GM21381 (cell line): Measurements from ENCODE around the gene CXCR4.
"Not testable (repeated sequence)": the region's sequence is repeated elsewhere in the genome, so short reads cannot be mapped to it uniquely, and the experiment has no call there.

Experiments used
- ATAC-seq: cut with Tn5 transposase; IDR thresholded peaks from one replicate; pipeline ENCODE4 v1.9.1; 2021; ENCODE audit warnings: mild to moderate bottlenecking, moderate library complexity; ENCODE audit not compliant: unreplicated experiment

CXCR4 gene

DNA sequence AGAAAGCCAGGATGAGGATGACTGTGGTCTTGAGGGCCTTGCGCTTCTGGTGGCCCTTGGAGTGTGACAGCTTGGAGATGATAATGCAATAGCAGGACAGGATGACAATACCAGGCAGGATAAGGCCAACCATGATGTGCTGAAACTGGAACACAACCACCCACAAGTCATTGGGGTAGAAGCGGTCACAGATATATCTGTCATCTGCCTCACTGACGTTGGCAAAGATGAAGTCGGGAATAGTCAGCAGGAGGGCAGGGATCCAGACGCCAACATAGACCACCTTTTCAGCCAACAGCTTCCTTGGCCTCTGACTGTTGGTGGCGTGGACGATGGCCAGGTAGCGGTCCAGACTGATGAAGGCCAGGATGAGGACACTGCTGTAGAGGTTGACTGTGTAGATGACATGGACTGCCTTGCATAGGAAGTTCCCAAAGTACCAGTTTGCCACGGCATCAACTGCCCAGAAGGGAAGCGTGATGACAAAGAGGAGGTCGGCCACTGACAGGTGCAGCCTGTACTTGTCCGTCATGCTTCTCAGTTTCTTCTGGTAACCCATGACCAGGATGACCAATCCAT lies 2.7 kb downstream of the CXCR4 start:
- no peak for ATAC-seq

DNA sequence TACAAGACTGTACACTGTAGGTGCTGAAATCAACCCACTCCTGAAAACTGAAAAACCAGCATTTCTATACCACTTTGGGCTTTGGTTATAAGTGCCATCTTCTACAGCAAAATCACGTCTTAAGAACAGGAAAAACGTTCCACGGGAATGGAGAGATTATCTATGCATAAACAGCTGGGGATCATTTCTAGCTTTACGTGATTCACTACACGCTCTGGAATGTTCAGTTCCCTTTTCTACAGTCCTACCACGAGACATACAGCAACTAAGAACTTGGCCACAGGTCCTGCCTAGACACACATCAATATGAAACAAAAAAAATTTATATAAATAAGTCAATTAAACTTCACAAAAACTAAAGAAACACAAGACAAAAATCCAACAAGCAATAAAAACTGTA lies 3.6 kb downstream of the CXCR4 start:
- no peak for ATAC-seq

GRCh38 chr2:136113209-136113971 lies 4.6 kb downstream of the CXCR4 start:
- no peak for ATAC-seq

- ATAC-seq = no peak
Observed at GRCh38 chr2:136112317-136113208, 5.4 kb downstream of the CXCR4 start.

GRCh38 chr2:136111711-136112110 lies 6.2 kb downstream of the CXCR4 start:
- ATAC-seq = no peak

- no peak for ATAC-seq
Observed at GRCh38 chr2:136110526-136110925, 7.4 kb downstream of the CXCR4 start.

DNA sequence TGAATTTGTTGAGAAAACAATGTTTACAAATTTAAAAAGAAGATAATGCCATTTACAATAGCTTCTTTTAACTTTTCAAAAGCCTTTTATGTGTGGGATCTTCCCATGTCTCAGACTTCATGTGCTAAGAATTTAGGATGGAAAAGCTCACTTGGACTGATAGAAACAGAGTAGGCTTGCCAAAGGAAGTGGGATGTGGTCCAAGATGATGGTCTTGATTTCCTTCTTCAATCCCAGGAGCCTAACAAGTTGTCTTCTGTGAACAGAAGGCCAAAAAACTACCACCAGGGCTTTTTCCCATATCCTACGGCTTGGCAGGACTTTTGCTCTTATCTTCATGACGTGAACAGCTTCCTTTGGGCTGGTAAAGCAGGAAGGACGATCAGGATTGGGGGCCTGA lies 9.5 kb downstream of the CXCR4 start:
- no peak for ATAC-seq

GRCh38 chr2:136107051-136108033 lies 10.6 kb downstream of the CXCR4 start:
- ATAC-seq = no peak

- no peak for ATAC-seq
Observed at GRCh38 chr2:136106505-136106904, 11.4 kb downstream of the CXCR4 start.

- ATAC-seq = no peak
Observed at GRCh38 chr2:136104977-136105376, 13.0 kb downstream of the CXCR4 start.

DNA sequence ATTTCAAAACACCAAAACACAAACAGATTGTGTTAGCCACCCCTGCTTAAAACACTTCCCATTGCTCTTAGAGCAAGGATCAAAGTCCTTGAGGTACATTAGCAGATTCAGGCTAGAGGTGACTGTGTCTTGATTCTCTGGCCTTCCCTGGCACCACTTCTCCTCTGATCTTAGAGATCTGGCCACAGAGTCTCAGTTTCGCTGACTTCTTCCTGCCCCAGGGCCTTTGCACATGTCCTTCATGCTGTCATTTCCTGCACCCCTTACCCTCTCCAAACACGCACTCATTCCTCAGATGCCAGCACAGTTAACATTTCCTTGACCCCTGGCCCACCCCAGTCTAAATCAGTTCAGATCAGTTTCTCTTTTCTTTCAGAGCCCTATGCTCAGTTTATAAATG lies 16.9 kb downstream of the CXCR4 start:
- no peak for ATAC-seq

DNA sequence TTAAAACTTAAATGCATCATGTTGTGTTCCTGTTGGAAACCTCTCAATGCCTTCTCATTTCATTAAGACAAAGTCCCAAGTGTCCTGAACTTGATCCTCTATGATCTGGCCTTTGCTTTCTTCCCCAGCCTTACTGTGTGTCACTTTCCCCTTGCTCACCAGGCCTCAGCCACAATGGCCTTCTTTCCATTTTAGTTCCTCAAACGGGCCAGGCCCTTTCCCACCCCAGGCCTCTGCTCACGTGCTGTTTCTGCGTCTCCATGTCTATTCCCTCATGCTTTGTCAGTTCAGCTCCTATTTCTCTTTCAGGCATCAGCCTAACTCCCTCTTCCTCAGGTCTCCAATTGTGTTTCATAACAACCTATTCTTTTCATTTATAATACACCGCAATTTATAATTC lies 19.5 kb downstream of the CXCR4 start:
- no peak for ATAC-seq

- no peak for ATAC-seq
Observed at GRCh38 chr2:136093583-136093982, 24.4 kb downstream of the CXCR4 start.

DNA sequence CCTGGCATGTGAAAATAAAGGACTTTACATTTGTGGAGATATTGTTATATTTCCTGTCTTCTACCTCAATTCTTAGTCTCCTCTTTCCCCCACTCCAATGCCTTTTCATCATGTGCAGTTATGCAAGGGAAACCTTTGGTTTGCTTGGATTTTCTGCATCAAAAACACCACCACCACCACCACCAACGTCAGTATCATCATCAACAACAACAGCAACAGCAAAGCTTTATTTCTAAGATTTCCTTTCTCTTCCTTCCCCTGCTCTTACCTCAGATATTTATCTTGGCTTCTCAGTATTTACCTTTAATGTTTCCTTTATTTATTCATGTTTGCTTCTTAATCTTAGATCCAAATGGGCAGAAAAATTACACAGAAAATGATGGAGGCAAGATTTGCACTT lies 26.1 kb downstream of the CXCR4 start:
- ATAC-seq = no peak

- not testable (repeated sequence) for ATAC-seq
Observed at GRCh38 chr2:136087901-136088460, 30.0 kb downstream of the CXCR4 start.

DNA sequence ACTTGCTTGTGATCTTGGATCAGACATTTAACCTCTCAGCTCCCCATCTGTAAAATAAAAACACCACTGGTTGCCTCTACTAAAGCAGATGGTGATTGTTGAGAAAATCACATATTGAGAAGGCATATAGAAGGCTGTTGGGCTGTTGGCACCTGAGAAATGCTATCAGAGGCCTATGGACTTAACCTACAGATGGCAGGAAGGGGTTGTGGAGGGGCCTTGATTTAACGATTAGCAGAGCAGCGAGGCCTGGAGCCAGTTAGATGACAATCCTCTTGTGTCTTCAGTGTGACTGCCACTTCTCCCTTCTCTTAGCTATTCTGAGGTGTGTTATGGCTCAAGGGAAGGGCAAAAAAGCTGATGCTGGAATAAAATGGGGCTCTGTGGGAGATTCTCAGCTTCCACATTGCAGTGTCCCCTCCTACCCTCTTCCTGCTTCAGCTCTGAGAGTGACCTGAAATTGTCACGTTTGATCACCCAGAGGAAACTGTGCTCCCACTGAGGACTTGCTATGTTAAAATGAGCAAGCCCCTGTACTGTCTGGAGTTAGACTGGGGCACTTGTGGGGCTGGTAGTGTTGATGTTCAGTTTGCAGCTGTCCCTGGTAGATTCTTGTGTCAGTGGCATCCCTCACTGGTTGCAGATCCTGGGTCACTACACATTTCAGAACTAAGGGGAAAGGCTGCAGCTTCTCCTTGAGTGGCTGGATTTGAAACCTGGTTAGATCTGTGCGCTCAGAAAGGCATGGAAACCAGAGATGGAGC lies 31.5 kb downstream of the CXCR4 start:
- ATAC-seq = no peak

DNA sequence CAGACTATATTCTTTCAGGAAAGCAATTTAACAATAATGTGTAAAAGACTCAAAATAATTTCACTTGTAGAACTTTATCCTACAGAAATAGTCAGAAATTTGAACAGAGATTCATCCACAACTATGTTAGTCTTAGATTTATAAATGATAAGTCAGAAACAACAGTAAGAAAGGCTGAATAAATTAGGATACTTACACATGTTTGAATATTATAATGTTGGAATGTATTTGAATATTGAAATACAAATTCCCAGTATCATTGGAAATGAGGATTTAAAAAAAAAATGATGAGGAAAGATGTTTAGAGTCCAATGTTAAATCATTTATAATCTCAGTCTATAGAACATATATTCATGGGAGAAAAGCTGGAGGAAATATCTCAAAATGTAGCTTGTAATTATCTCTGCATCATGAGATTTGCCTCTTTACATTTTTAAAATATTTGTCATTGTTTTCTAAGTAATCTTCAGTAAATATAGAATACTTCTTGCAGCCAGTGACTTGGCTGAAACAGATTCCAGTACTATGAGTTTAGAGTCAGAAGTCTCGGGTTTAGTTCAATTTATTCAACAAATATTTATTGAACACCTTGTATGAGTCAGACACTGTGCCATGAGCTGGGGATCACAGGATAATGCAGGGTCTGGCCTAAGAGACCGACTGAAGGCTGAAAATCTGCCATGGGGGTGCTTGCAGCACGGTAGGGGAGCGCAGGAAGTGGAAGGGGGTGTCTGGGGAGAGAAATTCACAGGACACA lies 32.3 kb downstream of the CXCR4 start:
- no peak for ATAC-seq

DNA sequence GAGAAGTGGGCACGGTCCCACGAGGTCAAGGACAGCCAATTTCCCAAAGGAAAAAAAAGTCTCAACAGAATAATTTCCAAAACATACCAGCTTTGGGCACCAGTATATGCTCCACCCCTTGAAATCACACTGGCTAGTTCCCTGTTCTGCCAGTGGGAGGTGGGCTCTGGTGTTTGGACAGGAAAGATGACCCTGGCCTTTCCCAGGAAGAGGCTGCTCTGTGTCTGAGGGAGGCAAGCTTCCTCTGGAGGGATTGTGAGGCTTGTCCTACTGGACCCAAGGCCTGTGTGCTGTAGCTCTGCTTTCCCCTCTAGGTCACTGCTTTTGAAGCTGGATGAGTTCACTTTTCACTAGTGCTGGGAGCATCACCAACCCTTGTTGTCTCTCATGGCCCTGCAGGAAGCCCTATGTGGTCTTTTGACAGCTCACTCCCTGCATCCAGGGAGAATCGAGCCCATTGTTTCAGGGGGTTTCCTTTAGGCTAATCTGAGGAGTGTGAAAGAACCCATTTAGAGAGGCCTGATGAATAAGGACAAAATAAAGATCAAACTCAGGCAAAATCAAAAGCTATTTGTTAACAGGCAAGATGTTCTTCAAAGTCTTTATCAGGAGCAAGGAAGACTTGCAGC lies 36.3 kb downstream of the CXCR4 start:
- no peak for ATAC-seq
